ENCODE measurements around the gene SHROOM2. TPM values are rescaled to one million over a fixed set of nuclear protein-coding genes. Genes with fewer than 3 reads are reported as not detected.
A peak's percentile ranks its signal among the peaks of the same experiment; 100 is the strongest.

The SHROOM2 gene
- total RNA-seq, 1 experiment from 2014 or later, result 5.3 TPM

DNA sequence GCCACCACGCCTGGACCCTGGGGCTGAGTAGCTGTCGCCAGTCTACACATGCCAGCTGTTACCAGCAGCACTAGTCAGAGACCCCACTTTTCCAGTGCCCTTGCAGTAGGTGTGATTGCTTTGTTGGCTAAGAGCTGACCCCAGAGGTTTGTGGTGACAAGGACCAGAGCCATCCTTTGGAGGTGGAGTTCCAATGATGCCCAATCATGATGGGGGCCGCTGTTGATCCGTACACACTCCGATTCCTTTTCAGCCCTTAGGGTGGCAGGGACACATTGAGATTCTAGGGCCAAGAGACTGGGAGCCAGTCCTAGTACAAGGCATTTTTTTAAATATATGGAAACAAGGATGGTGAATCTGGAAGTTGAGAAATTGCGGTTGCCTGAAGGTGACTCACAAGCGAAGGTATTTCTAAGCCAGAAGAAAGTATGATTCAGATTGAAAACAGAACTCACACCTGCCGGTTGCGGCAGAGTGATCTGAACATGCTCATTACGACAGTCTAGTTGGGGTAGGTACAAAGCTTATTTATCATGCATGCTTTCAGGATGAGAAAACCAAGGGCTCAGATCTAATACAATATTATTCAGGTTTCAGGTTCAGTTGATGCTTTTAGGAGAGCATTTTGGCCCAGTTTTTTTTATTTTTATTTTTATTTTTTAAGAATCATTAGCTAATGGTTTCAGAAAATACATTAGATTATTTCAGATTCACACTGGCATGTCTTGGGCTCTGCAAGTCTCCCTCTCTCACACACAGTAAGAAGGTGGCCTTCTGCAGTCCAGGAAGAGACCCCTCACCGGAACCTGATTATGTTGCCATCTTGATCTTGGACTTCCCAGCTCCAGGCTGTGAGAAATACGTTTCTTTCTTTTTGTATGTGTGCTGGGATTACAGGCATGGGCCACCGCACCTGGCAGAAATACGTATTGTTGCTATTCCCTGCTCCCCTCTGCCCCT lies 43.4 kb downstream of the SHROOM2 start:
- RAD21 ChIA-PET (ENCODE audit: low non-redundant PET in 1 of 2, low total read pairs in 2 of 2, uncharacterized antibody in 2 of 2, unreplicated experiment in 2 of 2), result no interaction called here
- no TSS peak for BruUV-seq (replicated peaks)
- Histone ChIP-seq H3K36me3 (ENCODE audit: control insufficient read depth in 1 of 2, insufficient read depth in 2 of 2, low read length in 2 of 2) (no peaks in the 10 kb centered on the region), H3K79me2 (ENCODE audit: insufficient read depth, low read length) (no peaks in the 10 kb centered on the region), H3K4me3 (replicated peaks in 1 of 2; ENCODE audit: low read depth in 1 of 2, low read length in 2 of 2) (0 out of 4 replicates have a peak overlapping the region, but pooled peaks of 1 of the 2 experiments have one; percentile 18), H4K20me1 (ENCODE audit: insufficient read depth) (no peaks in the 10 kb centered on the region), H2AFZ (ENCODE audit: low read depth, low read length, poor library complexity, severe bottlenecking) (no peak overlapping the region), H3K27ac (ENCODE audit: low read depth, low read length) (peak overlapping the region; percentile 45; the same call in 1 of the 2 replicates), H3K4me1 (ENCODE audit: control insufficient read depth in 1 of 2, insufficient read depth in 2 of 2, low read length in 2 of 2) (peaks cover 10 to 20% of the 10 kb centered on the region in 2 experiments), H3K9me2 (ENCODE audit: insufficient read depth) (no peaks in the 10 kb centered on the region), H3K27me3 (ENCODE audit: insufficient read depth, low read length) (no peaks in the 10 kb centered on the region), H3K4me2 (ENCODE audit: low read length) (peak overlapping the region; percentile 58), H3K9ac (ENCODE audit: low read length) (no peak overlapping the region), H3K9me3 (ENCODE audit: control insufficient read depth in 1 of 2, insufficient read depth in 1 of 2, low read depth in 1 of 2, low read length in 2 of 2) (no peaks in the 10 kb centered on the region)
- DNase-seq (ENCODE audit: low read depth, low spot score) (peak; percentile 65), ATAC-seq (peak; percentile 90)
- POLR2A ChIA-PET, result no interaction called here
- intact Hi-C loops (cut with micrococcal nuclease), result loop anchor here (5.0 kb wide), 1 partner anchor 42 kb away; the partner anchor contains the start of gene SHROOM2
- CTCF ChIA-PET, result no interaction called here
- TF ChIP-seq JUND (IDR thresholded peaks at IDR 0.05) (peak; percentile 85), SP1 (IDR thresholded peaks at IDR 0.05; ENCODE audit: low read depth) (peak; percentile 79), CBX3 (IDR thresholded peaks at IDR 0.05; ENCODE audit: low read depth) (peak; percentile 55; the same call in 1 of the 2 replicates), ZFX (IDR thresholded peaks at IDR 0.05) (no peak), FOSL1 (IDR thresholded peaks at IDR 0.05; ENCODE audit: low read depth) (peak; percentile 89), EGR1 (IDR thresholded peaks at IDR 0.05; ENCODE audit: low read depth) (no peak), ATF3 (IDR thresholded peaks at IDR 0.05) (no peak), CTCF (IDR thresholded peaks at IDR 0.05 in 2 of 3, conservative IDR thresholded peaks at IDR 0.05 in 1 of 3; ENCODE audit: borderline replicate concordance in 1 of 3, insufficient read depth in 1 of 3, low read depth in 2 of 3, low read length in 2 of 3) (0 out of 6 replicates have a peak, but pooled peaks of 2 of the 3 experiments have one; percentile 7 to 28), SRF (IDR thresholded peaks at IDR 0.05; ENCODE audit: low read depth) (0 out of 2 replicates have a peak, but pooled peaks have one; percentile 19), RAD21 (IDR thresholded peaks at IDR 0.05; ENCODE audit: low read depth) (peak; percentile 44), ZNF274 (IDR thresholded peaks at IDR 0.05; ENCODE audit: low read depth, low read length) (no peak), TCF7L2 (IDR thresholded peaks at IDR 0.05; ENCODE audit: borderline replicate concordance, extremely low read depth, insufficient read depth, insufficient read length) (no peak), CEBPB (IDR thresholded peaks at IDR 0.05; ENCODE audit: low read depth) (peak; percentile 93), POLR2AphosphoS5 (IDR thresholded peaks at IDR 0.05; ENCODE audit: low read depth, low read length) (peak; percentile 20; the same call in 1 of the 2 replicates), POLR2A (IDR thresholded peaks at IDR 0.05; ENCODE audit: borderline replicate concordance, extremely low read depth, insufficient read depth, insufficient read length) (no peak)
- TF ChIP-seq, protein P1, sequence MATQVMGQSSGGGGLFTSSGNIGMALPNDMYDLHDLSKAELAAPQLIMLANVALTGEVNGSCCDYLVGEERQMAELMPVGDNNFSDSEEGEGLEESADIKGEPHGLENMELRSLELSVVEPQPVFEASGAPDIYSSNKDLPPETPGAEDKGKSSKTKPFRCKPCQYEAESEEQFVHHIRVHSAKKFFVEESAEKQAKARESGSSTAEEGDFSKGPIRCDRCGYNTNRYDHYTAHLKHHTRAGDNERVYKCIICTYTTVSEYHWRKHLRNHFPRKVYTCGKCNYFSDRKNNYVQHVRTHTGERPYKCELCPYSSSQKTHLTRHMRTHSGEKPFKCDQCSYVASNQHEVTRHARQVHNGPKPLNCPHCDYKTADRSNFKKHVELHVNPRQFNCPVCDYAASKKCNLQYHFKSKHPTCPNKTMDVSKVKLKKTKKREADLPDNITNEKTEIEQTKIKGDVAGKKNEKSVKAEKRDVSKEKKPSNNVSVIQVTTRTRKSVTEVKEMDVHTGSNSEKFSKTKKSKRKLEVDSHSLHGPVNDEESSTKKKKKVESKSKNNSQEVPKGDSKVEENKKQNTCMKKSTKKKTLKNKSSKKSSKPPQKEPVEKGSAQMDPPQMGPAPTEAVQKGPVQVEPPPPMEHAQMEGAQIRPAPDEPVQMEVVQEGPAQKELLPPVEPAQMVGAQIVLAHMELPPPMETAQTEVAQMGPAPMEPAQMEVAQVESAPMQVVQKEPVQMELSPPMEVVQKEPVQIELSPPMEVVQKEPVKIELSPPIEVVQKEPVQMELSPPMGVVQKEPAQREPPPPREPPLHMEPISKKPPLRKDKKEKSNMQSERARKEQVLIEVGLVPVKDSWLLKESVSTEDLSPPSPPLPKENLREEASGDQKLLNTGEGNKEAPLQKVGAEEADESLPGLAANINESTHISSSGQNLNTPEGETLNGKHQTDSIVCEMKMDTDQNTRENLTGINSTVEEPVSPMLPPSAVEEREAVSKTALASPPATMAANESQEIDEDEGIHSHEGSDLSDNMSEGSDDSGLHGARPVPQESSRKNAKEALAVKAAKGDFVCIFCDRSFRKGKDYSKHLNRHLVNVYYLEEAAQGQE (IDR thresholded peaks at IDR 0.05; ENCODE audit: low read depth), result no peak
- TF ChIP-seq, protein P2, sequence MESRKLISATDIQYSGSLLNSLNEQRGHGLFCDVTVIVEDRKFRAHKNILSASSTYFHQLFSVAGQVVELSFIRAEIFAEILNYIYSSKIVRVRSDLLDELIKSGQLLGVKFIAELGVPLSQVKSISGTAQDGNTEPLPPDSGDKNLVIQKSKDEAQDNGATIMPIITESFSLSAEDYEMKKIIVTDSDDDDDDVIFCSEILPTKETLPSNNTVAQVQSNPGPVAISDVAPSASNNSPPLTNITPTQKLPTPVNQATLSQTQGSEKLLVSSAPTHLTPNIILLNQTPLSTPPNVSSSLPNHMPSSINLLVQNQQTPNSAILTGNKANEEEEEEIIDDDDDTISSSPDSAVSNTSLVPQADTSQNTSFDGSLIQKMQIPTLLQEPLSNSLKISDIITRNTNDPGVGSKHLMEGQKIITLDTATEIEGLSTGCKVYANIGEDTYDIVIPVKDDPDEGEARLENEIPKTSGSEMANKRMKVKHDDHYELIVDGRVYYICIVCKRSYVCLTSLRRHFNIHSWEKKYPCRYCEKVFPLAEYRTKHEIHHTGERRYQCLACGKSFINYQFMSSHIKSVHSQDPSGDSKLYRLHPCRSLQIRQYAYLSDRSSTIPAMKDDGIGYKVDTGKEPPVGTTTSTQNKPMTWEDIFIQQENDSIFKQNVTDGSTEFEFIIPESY (IDR thresholded peaks at IDR 0.05; ENCODE audit: extremely low read depth, insufficient replicate concordance, low read length), result no peak
- TF ChIP-seq, protein P3, sequence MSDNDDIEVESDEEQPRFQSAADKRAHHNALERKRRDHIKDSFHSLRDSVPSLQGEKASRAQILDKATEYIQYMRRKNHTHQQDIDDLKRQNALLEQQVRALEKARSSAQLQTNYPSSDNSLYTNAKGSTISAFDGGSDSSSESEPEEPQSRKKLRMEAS (IDR thresholded peaks at IDR 0.05), result no peak

Data from HCT116 (cell line).